HL-60 (cell line): ENCODE measurements around the gene ZNF771.

Experiments used
- DNase-seq, 2 experiments: peaks; one replicate each; pipeline ENCODE4 v3.0.0-alpha.2; 2010 to 2020; ENCODE audit warnings: low read depth in 1 of 2, low spot score in 1 of 2
- H3K27ac ChIP-seq: fragments of 250-450 bp; sonication (Bioruptor Pico); replicated peaks from 2 replicates; pipeline ENCODE4 v1.5.1; 2020; ENCODE audit warnings: mild to moderate bottlenecking, moderate library complexity
- H3K27me3 ChIP-seq: fragments of 250-450 bp; sonication (Bioruptor Pico); 2 replicates; pipeline ENCODE4 v1.5.1; 2021; ENCODE audit warnings: mild to moderate bottlenecking, moderate library complexity; ENCODE audit not compliant: insufficient read depth, poor library complexity, severe bottlenecking
- H3K4me3 ChIP-seq: replicated peaks from 2 replicates; pipeline ENCODE4 v1.5.1; 2011; ENCODE audit warnings: mild to moderate bottlenecking, control low read depth, low read length; ENCODE audit not compliant: insufficient read depth
- GABPA ChIP-seq: IDR thresholded peaks from 2 replicates; pipeline ENCODE4 v1.6.1; 2012; ENCODE audit warnings: low read depth
- POLR2AphosphoS5 ChIP-seq: IDR thresholded peaks from 2 replicates; pipeline ENCODE4 v1.6.1; 2012; ENCODE audit warnings: low read depth
- SPI1 ChIP-seq: IDR thresholded peaks from 2 replicates; pipeline ENCODE4 v1.6.1; 2012; ENCODE audit warnings: low read depth, mild to moderate bottlenecking, borderline replicate concordance
- TF ChIP-seq, protein P1 (sequence below): IDR thresholded peaks from 2 replicates; pipeline ENCODE4 v1.6.1; 2012; ENCODE audit warnings: low read depth; ENCODE audit not compliant: insufficient replicate concordance
- TF ChIP-seq, protein P2 (sequence below): IDR thresholded peaks from one replicate; pipeline ENCODE4 v1.5.1; 2011; ENCODE audit warnings: low read length, control low read depth, inconsistent platforms; ENCODE audit not compliant: insufficient read depth

Gene ZNF771

DNA sequence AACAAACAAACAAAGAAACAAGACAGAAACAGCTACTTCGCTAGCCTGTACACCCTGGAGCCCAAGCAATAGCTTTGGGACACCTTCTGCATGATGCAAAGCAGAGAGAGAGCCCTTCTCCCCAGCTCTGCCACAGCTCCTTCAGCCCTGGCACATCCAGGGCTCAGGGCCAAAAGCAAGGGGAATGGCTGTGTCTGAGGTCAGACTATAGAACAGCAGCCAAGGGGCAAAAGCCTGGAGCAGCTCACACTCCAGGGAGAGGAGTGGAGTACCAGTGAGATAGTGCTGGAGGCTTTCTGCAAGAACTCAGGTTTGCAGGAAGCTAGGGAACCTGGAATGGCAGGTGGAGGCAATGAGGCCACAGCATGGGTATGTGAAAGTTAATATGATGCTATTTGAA, 49.9 kb downstream of the ZNF771 start:
- TF ChIP-seq, protein P1, sequence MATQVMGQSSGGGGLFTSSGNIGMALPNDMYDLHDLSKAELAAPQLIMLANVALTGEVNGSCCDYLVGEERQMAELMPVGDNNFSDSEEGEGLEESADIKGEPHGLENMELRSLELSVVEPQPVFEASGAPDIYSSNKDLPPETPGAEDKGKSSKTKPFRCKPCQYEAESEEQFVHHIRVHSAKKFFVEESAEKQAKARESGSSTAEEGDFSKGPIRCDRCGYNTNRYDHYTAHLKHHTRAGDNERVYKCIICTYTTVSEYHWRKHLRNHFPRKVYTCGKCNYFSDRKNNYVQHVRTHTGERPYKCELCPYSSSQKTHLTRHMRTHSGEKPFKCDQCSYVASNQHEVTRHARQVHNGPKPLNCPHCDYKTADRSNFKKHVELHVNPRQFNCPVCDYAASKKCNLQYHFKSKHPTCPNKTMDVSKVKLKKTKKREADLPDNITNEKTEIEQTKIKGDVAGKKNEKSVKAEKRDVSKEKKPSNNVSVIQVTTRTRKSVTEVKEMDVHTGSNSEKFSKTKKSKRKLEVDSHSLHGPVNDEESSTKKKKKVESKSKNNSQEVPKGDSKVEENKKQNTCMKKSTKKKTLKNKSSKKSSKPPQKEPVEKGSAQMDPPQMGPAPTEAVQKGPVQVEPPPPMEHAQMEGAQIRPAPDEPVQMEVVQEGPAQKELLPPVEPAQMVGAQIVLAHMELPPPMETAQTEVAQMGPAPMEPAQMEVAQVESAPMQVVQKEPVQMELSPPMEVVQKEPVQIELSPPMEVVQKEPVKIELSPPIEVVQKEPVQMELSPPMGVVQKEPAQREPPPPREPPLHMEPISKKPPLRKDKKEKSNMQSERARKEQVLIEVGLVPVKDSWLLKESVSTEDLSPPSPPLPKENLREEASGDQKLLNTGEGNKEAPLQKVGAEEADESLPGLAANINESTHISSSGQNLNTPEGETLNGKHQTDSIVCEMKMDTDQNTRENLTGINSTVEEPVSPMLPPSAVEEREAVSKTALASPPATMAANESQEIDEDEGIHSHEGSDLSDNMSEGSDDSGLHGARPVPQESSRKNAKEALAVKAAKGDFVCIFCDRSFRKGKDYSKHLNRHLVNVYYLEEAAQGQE, result no peak
- TF ChIP-seq GABPA (no peak), SPI1 (no peak), POLR2AphosphoS5 (no peak)
- TF ChIP-seq, protein P2, sequence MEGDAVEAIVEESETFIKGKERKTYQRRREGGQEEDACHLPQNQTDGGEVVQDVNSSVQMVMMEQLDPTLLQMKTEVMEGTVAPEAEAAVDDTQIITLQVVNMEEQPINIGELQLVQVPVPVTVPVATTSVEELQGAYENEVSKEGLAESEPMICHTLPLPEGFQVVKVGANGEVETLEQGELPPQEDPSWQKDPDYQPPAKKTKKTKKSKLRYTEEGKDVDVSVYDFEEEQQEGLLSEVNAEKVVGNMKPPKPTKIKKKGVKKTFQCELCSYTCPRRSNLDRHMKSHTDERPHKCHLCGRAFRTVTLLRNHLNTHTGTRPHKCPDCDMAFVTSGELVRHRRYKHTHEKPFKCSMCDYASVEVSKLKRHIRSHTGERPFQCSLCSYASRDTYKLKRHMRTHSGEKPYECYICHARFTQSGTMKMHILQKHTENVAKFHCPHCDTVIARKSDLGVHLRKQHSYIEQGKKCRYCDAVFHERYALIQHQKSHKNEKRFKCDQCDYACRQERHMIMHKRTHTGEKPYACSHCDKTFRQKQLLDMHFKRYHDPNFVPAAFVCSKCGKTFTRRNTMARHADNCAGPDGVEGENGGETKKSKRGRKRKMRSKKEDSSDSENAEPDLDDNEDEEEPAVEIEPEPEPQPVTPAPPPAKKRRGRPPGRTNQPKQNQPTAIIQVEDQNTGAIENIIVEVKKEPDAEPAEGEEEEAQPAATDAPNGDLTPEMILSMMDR, result no peak
- H3K27ac ChIP-seq, result peak overlapping the region; percentile 96
- H3K4me3 ChIP-seq, result no peak overlapping the region
- H3K27me3 ChIP-seq, result no peaks in the 10 kb centered on the region
- DNase-seq, result no peak

DNA sequence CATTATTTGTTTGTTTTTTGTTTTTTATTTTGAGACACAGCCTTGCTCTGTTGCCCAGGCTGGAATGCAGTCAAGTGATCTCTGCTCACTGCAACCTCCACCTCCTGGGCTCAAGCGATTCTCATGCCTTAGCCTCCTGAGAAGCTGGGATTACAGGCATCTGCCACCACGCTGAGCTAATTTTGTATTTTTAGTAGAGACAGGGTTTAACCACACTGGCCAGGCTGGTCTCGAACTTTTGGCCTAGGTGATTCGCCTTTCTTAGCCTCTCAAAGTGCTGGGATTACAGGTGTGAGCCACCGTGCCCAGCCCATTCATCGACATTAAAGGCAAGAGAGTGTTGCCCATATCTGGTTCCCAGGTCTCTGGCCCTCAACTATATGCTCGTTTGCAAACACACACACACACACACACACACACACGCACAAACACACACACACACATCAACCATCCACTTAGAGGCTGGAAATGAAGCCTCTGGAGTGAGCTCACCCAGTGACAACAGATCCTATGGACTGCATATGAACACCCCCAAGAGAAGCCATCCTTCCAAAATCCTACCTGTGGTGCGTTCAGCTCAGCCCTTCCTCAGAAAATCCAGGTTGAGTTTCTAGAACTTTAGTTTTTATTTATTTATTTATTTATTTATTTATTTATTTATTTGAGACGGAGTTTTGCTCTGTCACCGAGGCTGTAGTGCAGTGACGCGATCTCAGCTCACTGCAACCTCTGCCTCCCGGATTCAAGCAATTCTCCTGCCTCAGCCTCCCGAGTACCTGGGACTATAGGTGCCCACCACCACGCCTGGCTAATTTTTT, 50.5 kb downstream of the ZNF771 start:
- no peak for DNase-seq
- Histone ChIP-seq H3K27me3 (no peaks in the 10 kb centered on the region), H3K27ac (peak overlapping the region; percentile 96), H3K4me3 (no peak overlapping the region)
- TF ChIP-seq, protein P1, result no peak
- TF ChIP-seq, protein P2, result no peak
- TF ChIP-seq SPI1, result no peak
- no peak for TF ChIP-seq GABPA
- TF ChIP-seq POLR2AphosphoS5, result no peak

DNA sequence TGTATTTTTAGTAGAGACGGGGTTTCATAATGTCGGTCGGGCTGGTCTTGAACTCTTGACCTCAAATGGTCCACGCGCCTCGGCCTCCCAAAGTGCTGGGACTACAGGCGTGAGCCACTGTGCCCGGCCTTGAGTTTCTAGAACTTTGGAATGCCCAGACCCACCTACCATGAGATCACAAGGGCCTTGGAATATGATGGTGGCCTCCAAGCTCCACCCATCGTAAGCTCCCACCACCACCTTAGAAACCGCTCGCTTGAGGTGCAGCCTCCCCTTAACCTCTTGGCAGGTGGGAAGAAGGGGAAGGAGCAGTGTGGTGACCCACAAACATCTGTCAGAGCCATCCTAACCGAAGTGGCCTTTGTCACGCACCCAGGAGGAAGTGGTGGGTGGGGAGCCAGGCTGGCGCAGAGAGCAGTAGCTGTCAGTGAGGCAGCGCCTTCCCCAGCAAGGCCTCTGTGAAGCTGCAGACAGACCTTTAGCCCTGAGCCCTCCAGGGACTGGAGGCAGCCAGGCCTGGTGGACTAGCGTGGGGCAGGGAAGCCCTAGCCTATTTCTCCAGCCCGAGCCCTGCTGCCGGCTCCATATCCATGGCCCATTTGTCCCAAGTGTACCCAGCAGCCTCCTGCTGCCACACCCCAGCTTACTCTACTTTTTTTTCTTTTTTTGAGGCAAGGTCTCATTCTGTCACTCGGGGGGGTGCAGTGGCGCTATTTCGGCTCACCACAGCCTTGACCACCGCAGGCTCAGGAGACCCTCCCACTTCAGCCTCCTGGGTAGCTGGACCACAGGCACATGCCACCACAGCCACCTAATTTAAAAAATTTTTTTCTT, 51.4 kb downstream of the ZNF771 start:
- no peak overlapping the region for H3K4me3 ChIP-seq
- H3K27me3 ChIP-seq, result no peaks in the 10 kb centered on the region
- TF ChIP-seq POLR2AphosphoS5 (peak; percentile 100), SPI1 (peak; percentile 94), GABPA (peak; percentile 57; the same call in 1 of the 2 replicates)
- TF ChIP-seq, protein P2, result no peak
- TF ChIP-seq, protein P1, result peak; percentile 46
- peak; percentile 99 to 100 for DNase-seq
- H3K27ac ChIP-seq, result peak overlapping the region; percentile 96
